ENCODE measurements around the gene NLRP13.

The NLRP13 gene

DNA sequence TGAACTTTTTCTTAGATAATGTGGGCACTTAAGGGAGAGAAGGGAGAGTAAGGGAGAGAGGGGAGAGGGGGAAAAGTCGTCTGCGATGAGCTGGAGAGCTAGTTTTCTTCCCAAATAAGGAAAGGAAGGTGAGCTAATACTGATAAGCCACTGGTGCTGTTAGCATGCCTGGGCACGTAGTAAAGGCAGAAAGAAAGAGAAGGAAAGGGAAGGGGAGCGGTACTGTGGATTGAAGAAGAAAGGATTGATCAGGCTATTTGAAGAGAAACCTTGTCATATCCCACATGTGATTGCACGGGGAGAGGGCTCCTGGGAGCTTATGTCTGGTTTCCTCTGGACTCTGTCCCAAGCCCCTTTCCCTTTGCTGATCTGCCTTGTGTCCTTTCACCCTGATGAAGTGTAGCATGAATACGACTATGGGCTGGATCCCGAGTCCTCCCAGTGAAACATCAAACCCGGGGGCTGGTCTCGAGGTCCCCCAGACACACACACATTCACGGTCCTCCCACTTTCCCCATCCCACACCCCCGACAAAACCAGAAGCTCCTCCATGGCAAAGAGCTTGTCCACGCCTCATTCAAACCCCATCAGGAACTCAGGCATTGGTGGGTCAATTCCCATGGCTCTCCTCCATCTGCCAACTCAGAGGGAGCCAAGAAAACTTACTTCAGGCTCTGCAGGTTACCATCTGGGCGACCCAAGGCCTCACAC, 30.6 kb downstream of the NLRP13 start:
- no peak for DNase-seq

DNA sequence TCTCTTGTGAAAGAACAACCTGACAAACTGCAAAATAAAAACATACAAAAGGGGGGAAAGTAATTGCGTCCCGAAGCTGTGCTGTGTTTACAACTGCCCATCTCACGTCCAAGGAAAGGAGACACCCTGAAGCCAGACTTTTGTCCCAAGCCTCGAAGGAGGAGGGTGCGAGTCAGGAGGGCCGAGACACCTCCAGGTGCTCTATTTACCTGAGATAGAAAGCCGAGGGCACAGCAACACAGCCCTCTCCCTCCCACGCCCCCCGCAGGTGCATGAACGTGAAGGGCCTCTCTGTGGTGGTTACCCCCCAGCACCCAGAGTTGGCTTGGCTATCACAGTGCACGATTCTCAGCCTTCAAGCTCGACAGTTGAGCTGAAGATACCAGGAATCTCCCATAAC, 33.2 kb downstream of the NLRP13 start:
- no peak for DNase-seq

DNA sequence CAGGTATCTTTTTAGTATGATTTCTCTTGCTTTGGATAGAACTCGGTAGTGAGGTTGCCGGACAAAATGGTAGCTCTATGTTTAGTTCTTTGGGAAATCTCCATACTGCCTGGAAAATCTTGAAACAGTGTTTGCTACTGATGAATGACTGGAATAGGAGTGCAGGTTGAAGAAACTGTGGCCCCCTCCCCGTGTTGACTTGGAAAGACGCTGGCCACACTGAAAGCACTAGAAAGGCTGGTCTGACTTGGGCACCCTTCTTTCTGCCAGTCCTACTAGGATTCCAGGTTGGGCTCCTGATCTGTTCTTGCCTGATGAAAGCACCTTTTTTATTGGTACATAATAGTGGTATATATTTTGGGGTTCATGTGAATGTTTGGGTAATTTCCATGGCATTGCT, 49.5 kb downstream of the NLRP13 start:
- DNase-seq = no peak

DNA sequence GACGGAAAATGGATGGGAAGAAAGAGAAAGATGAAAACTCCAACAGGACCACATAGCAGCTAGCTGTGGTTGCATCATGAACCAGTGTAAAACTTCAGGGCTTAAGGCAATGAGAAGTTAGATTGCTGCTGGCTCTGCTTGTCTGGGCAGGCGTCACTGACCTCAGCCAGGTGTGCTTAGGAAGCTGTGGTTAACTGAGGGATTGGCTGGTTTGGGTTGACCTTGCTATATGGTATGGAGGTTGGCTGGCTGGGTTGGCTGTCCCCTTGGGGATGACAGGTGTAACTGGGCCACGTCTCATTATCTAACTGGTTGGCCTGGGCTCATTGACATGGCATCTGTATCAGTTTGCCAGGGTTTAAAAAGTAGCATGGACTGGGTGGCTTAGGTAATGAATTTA, 54.9 kb downstream of the NLRP13 start:
- DNase-seq = no peak

DNA sequence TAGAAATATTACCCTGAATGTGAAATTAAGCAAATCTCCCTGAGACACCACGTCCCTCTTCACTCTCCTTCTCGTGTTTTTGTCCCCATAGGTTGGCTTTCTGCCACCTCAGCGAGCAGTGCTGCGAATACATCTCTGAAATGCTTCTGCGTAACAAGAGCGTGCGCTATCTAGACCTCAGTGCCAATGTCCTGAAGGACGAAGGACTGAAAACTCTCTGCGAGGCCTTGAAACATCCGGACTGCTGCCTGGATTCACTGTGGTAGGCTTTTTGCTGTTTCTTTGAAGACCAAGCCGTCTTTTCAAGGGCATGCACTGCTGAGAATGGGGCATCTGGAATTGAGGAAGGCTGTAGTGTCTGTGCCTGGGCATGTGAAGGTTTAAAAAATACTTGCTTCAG, 61.4 kb downstream of the NLRP13 start:
- DNase-seq = no peak

DNA sequence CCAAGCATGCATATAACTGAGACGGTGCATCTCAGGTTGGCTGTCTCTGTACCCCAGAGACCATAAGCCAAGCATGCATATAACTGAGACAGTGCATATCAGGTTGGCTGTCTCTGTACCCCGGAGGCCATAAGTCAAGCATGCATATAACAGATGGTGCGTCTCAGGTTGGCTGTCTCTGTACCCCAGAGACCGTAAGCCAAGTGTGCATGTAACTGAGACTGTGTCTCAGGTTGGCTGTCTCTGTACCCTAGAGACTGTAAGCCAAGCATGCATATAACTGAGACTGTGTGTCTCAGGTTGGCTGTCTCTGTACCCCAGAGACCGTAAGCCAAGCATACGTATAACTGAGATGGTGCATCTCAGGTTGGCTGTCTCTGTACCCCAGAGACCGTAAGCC, 65.0 kb downstream of the NLRP13 start:
- DNase-seq = no peak

DNA sequence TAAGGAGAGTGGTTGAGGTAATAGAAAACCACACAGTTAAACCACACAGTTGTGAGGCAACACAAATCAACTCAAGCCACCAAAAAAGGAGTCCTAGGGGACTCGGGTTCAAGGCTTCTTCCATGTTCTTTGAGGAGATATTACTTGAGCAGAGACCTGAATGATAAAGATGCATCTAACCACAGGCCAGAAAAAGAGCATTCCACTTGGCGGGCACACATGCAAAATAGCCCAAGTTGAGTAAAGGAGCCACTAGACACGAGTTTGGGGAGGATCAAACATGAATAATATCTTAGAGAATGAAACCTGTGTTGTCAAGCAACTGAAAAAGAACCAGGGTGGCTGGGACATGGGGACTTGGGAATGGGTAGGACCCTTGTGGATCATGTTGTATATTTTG, 65.6 kb downstream of the NLRP13 start:
- DNase-seq = no peak

DNA sequence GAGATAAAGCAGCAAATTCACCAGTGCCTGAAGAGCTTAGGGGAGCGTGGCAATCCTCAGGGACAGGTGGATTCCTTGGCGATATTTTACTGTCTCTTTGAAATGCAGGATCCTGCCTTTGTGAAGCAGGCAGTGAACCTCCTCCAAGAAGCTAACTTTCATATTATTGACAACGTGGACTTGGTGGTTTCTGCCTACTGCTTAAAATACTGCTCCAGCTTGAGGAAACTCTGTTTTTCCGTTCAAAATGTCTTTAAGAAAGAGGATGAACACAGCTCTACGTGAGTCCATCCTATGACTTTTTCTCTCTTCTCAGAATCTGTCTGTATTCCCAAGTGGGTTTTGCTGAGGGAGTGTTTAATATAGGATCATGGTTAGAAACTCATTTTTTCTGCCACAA, 73.2 kb downstream of the NLRP13 start:
- no peak for DNase-seq

DNA sequence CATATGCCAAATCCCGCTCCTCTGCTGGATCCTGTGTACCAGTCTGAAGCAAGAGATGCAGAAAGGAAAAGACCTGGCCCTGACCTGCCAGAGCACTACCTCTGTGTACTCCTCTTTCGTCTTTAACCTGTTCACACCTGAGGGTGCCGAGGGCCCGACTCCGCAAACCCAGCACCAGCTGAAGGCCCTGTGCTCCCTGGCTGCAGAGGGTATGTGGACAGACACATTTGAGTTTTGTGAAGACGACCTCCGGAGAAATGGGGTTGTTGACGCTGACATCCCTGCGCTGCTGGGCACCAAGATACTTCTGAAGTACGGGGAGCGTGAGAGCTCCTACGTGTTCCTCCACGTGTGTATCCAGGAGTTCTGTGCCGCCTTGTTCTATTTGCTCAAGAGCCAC, 73.7 kb downstream of the NLRP13 start:
- DNase-seq = no peak

DNA sequence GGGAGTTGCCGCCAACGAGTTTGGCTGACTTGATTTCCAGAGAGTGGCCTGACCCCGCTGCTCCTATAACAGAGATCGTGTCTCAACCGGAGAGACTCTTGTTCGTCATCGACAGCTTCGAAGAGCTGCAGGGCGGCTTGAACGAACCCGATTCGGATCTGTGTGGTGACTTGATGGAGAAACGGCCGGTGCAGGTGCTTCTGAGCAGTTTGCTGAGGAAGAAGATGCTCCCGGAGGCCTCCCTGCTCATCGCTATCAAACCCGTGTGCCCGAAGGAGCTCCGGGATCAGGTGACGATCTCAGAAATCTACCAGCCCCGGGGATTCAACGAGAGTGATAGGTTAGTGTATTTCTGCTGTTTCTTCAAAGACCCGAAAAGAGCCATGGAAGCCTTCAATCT, 74.2 kb downstream of the NLRP13 start:
- no peak for DNase-seq

DNA sequence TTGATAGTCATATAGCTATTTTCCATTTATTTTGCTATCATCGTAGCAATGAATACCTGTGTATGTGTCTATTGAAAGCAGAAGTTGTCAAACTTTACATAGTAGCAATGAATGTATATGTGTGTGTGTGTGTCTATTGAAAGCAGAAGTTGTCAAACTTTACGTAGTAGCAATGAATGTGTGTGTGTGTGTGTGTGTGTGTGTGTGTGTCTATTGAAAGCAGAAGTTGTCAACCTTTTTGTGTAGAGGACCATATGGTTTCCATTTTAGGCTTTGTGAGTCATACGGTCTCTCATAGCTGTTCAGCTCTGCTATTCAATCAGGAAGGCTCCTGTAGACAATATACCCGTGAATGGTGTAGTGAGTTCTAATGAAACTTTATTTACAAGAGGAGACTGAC, 75.0 kb downstream of the NLRP13 start:
- no peak for DNase-seq

DNA sequence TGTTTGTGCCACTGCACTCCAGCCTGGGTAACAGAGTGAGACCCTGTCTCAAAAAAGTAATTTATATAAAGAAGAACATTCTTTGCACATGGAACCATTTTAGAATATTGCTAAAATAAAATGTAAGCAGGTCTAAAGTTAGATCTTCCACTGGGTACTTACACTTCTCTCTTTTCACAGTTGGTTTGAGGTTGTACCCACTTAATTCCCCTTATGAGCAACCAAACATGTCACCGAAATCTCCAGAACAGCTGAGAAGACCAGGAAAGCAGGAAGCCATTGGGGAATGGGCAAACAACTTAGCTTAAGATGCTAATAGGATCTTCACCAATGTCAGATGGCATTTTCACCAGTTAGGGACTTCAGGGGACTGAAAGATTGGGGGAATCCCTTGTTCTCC, 77.0 kb downstream of the NLRP13 start:
- DNase-seq = no peak

Data from NCI-H446 treated with DMSO at 0.1 percent for 48 hours (cell line).